GM13976 (cell line): ENCODE results near the gene MANSC1.

Experiments used
- DNase-seq: peaks from one replicate; pipeline ENCODE4 v3.0.0; 2012; ENCODE audit warnings: low spot score
- CTCF ChIP-seq: IDR thresholded peaks from 2 replicates; pipeline ENCODE4 v1.5.1; 2012; ENCODE audit warnings: borderline replicate concordance, mild to moderate bottlenecking; ENCODE audit not compliant: insufficient read depth; ENCODE audit errors: extremely low read depth, missing control alignments, control extremely low read depth
- in situ Hi-C: fragments of 300-500 bp; cut with MboI; formaldehyde crosslinking; loops from one replicate; pipeline ENCODE4 v1.12.0; 2022; ENCODE audit warnings: low sequenced_read_pairs, mixed read lengths, inconsistent platforms; ENCODE audit not compliant: unreplicated experiment

Gene MANSC1

GRCh38 chr12:12378616-12379015 lies 28.6 kb upstream of the MANSC1 start:
- in situ Hi-C loops, result loop anchor here (10.0 kb wide), 1 partner anchor 326 kb away; no protein-coding TSS in a partner anchor
- no peak for TF ChIP-seq CTCF
- DNase-seq, result no peak

GRCh38 chr12:12376646-12377448 lies 26.8 kb upstream of the MANSC1 start:
- peak; percentile 28 for TF ChIP-seq CTCF
- DNase-seq, result peak; percentile 76
- in situ Hi-C loops, result loop anchor here (10.0 kb wide), 1 partner anchor 328 kb away; no protein-coding TSS in a partner anchor

- DNase-seq, result no peak
- no peak for TF ChIP-seq CTCF
- in situ Hi-C loops, result loop anchor here (10.0 kb wide), 1 partner anchor 332 kb away; no protein-coding TSS in a partner anchor
These were observed 23.1 kb upstream of the MANSC1 start for GRCh38 chr12:12372946-12373722.

GRCh38 chr12:12367482-12367998 lies 17.5 kb upstream of the MANSC1 start:
- no peak for DNase-seq
- TF ChIP-seq CTCF, result no peak
- in situ Hi-C loops, result no loop called here

GRCh38 chr12:12366701-12367481 lies 16.8 kb upstream of the MANSC1 start:
- no peak for DNase-seq
- in situ Hi-C loops, result no loop called here
- no peak for TF ChIP-seq CTCF

GRCh38 chr12:12365931-12366431 lies 15.9 kb upstream of the MANSC1 start:
- TF ChIP-seq CTCF, result no peak

More at GRCh38 chr12:12365931-12366431, 15.9 kb upstream of the MANSC1 start:
- no peak for DNase-seq
- in situ Hi-C loops, result no loop called here
